Panc1 (cell line): ENCODE measurements around the gene NR2C1. TPM values are rescaled to one million over a fixed set of nuclear protein-coding genes. Genes with fewer than 3 reads are reported as not detected.

Experiments used
- ATAC-seq: fragments of 200-7000 bp; cut with Tn5 transposase; 2 replicates; pipeline ENCODE4 v1.9.1; 2020; ENCODE audit warnings: mild to moderate bottlenecking, moderate library complexity
- BruUV-seq: library from RNA; stranded (reverse); fragments of 400-500 nt; replicated peaks from 2 replicates; lab custom pipeline; 2021; lab: Mats Ljungman, UMichigan
- CTCF ChIA-PET: fragments of 300-600 bp; sonication (Branson Sonifier 250); formaldehyde crosslinking; loops from one replicate; lab custom pipeline; 2022; ENCODE audit warnings: antibody characterized with exemption; lab: Charles Lee
- POLR2A ChIA-PET: fragments of 300-600 bp; sonication (Branson Sonifier 250); formaldehyde crosslinking; loops from one replicate; lab custom pipeline; 2022; ENCODE audit warnings: antibody characterized with exemption; lab: Charles Lee
- DNase-seq: peaks from one replicate; pipeline ENCODE4 v3.0.0-alpha.2; 2010; ENCODE audit warnings: low read depth, low spot score
- H3K27ac ChIP-seq: 2 replicates; pipeline ENCODE4 v1.5.1; 2011; ENCODE audit warnings: mild to moderate bottlenecking, low read length, inconsistent platforms
- H3K27me3 ChIP-seq: fragments of 200-500 bp; sonication (Bioruptor generic); 2 replicates; pipeline ENCODE4 v1.6.0; 2014; ENCODE audit warnings: low read length, inconsistent platforms; ENCODE audit not compliant: control insufficient read depth, insufficient read depth
- H3K36me3 ChIP-seq: fragments of 200-500 bp; sonication (Bioruptor generic); 2 replicates; pipeline ENCODE4 v1.5.1; 2014; ENCODE audit warnings: inconsistent platforms, mild to moderate bottlenecking, low read length, moderate library complexity; ENCODE audit not compliant: control insufficient read depth, insufficient read depth
- H3K4me1 ChIP-seq: 2 replicates; pipeline ENCODE4 v1.5.1; 2011; ENCODE audit warnings: inconsistent platforms, mild to moderate bottlenecking, low read length, moderate library complexity; ENCODE audit not compliant: control insufficient read depth, insufficient read depth
- H3K4me3 ChIP-seq, 2 experiments: 2 replicates each; pipeline ENCODE4 v1.5.1; 2011 to 2012; ENCODE audit warnings: low read depth in 2 of 2, low read length in 2 of 2, mild to moderate bottlenecking in 2 of 2, inconsistent platforms in 1 of 2, moderate library complexity in 1 of 2
- H3K9me3 ChIP-seq: fragments of 200-500 bp; sonication (Bioruptor generic); 2 replicates; pipeline ENCODE4 v1.5.1; 2014; ENCODE audit warnings: low read depth, mild to moderate bottlenecking, inconsistent platforms, low read length, moderate library complexity; ENCODE audit not compliant: control insufficient read depth, insufficient read depth
- POLR2AphosphoS5 ChIP-seq: IDR thresholded peaks from 2 replicates; pipeline ENCODE4 v1.6.1; 2012; ENCODE audit warnings: mild to moderate bottlenecking, low read depth, low read length, moderate library complexity
- SIN3A ChIP-seq: IDR thresholded peaks from 2 replicates; pipeline ENCODE4 v1.6.1; 2012; ENCODE audit warnings: low read depth, mild to moderate bottlenecking, low read length, moderate library complexity, borderline replicate concordance; ENCODE audit not compliant: insufficient read depth
- TCF7L2 ChIP-seq: IDR thresholded peaks from 2 replicates; pipeline ENCODE4 v1.6.1; 2011; ENCODE audit warnings: mild to moderate bottlenecking, low read depth, low read length, inconsistent platforms
- in situ Hi-C: cut with HindIII; loops from 2 replicates; pipeline ENCODE4 v1.10.0; 2016; ENCODE audit warnings: low sequenced_read_pairs, low pct_unique_long_range_greater_than_20kb
- intact Hi-C: fragments of 100-400 bp; cut with micrococcal nuclease; formaldehyde crosslinking; loops from one replicate; pipeline ENCODE4 v1.10.0; 2022; ENCODE audit not compliant: unreplicated experiment
- total RNA-seq: library from RNA; stranded (reverse); gene quantifications from one replicate; pipeline ENCODE4 v1.2.1, GENCODE V29; 2021; ENCODE audit not compliant: unreplicated experiment
- TF ChIP-seq, protein P1 (sequence below): fragments of 450-650 bp; IDR thresholded peaks from 2 replicates; pipeline ENCODE4 v1.5.1; 2017; ENCODE audit warnings: mild to moderate bottlenecking
- TF ChIP-seq, protein P2 (sequence below), 2 experiments: IDR thresholded peaks; 2 replicates each; pipeline ENCODE4 v1.6.1; 2011 to 2012; ENCODE audit warnings: low read depth in 2 of 2, control low read depth in 1 of 2, low read length in 1 of 2, mild to moderate bottlenecking in 1 of 2, moderate library complexity in 1 of 2; ENCODE audit not compliant: insufficient read depth in 1 of 2

NR2C1 gene
- total RNA-seq, 1 experiment from 2014 or later: 84.6 TPM

DNA sequence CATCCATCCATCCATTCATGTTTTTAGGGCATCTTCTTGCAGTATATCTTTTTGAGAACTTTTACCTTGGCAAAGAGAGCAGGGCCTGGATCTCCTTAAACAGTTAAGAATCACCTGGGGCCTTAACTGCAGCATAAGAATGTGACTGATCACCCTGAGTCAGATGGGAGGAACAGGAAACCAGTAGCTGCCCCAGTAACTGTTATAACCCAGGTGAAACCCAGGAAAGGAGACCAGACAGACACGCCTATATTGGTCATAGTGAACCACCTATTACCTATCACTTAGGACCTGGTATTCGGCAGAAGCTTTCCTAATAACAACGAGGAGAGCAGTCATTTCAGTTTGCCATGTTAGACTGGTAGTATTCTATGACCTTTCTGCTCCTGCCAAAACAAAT is 43.4 kb upstream of the NR2C1 start:
- BruUV-seq: no TSS peak
- no peak for DNase-seq
- in situ Hi-C loops (loop anchor here (5.0 kb wide), 1 partner anchor 91 kb away; no protein-coding TSS in a partner anchor), intact Hi-C loops (loop anchor here (2.0 to 10.0 kb wide), 2 partner anchors 220 to 418 kb away; no protein-coding TSS in a partner anchor)
- no peaks in the 10 kb centered on the region; the same call in 1 of the 2 replicates for H3K36me3 ChIP-seq
- ChIA-PET POLR2A (no interaction called here), CTCF (interaction anchor here (1.2 to 1.5 kb wide), 2 partner anchors 101 to 418 kb away, joined by 4 to 10 read pairs; partner anchors contain the start of gene VEZT)
- peaks cover 20% of the 10 kb centered on the region for H3K4me1 ChIP-seq
- no peak for TF ChIP-seq TCF7L2
- peak; percentile 74 for ATAC-seq
- no peaks in the 10 kb centered on the region for H3K27me3 ChIP-seq
- no peaks in the 10 kb centered on the region for H3K9me3 ChIP-seq
- peak overlapping the region; percentile 57 for H3K27ac ChIP-seq
- H3K4me3 ChIP-seq: no peak overlapping the region

DNA sequence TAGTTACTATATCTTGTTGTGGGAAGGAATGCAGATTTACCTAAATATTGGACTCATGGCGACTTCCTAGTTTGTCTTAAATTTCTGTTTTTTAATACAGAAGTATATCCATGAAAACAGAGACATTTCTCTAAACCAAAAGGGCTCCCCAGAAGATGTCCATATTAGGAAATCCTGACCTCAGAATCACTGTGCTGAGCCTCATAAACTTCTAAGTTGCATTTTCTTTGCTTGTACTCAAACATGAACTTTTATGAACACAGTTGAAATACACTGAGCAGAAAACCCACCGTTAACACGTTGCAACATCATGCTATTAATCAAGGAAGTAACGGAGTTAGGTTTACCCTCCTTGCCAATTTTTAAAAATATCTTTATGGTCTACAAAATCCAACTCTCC is 42.9 kb upstream of the NR2C1 start:
- DNase-seq (no peak), ATAC-seq (no peak)
- in situ Hi-C loops: loop anchor here (5.0 kb wide), 1 partner anchor 91 kb away; no protein-coding TSS in a partner anchor
- intact Hi-C loops: loop anchor here (2.0 to 10.0 kb wide), 2 partner anchors 220 to 418 kb away; no protein-coding TSS in a partner anchor
- Histone ChIP-seq H3K36me3 (no peaks in the 10 kb centered on the region; the same call in 1 of the 2 replicates), H3K27ac (peak overlapping the region; percentile 57), H3K4me1 (peaks cover 20% of the 10 kb centered on the region), H3K27me3 (no peaks in the 10 kb centered on the region), H3K4me3 (no peak overlapping the region), H3K9me3 (no peaks in the 10 kb centered on the region)
- CTCF ChIA-PET: interaction anchor here (0.5 to 1.5 kb wide), 2 partner anchors 234 to 418 kb away, joined by 4 to 10 read pairs; no protein-coding TSS in a partner anchor
- no TSS peak for BruUV-seq
- POLR2A ChIA-PET: no interaction called here
- no peak for TF ChIP-seq SIN3A
- TF ChIP-seq, protein P1, sequence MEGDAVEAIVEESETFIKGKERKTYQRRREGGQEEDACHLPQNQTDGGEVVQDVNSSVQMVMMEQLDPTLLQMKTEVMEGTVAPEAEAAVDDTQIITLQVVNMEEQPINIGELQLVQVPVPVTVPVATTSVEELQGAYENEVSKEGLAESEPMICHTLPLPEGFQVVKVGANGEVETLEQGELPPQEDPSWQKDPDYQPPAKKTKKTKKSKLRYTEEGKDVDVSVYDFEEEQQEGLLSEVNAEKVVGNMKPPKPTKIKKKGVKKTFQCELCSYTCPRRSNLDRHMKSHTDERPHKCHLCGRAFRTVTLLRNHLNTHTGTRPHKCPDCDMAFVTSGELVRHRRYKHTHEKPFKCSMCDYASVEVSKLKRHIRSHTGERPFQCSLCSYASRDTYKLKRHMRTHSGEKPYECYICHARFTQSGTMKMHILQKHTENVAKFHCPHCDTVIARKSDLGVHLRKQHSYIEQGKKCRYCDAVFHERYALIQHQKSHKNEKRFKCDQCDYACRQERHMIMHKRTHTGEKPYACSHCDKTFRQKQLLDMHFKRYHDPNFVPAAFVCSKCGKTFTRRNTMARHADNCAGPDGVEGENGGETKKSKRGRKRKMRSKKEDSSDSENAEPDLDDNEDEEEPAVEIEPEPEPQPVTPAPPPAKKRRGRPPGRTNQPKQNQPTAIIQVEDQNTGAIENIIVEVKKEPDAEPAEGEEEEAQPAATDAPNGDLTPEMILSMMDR: no peak
- TF ChIP-seq POLR2AphosphoS5: no peak
- TF ChIP-seq, protein P2, sequence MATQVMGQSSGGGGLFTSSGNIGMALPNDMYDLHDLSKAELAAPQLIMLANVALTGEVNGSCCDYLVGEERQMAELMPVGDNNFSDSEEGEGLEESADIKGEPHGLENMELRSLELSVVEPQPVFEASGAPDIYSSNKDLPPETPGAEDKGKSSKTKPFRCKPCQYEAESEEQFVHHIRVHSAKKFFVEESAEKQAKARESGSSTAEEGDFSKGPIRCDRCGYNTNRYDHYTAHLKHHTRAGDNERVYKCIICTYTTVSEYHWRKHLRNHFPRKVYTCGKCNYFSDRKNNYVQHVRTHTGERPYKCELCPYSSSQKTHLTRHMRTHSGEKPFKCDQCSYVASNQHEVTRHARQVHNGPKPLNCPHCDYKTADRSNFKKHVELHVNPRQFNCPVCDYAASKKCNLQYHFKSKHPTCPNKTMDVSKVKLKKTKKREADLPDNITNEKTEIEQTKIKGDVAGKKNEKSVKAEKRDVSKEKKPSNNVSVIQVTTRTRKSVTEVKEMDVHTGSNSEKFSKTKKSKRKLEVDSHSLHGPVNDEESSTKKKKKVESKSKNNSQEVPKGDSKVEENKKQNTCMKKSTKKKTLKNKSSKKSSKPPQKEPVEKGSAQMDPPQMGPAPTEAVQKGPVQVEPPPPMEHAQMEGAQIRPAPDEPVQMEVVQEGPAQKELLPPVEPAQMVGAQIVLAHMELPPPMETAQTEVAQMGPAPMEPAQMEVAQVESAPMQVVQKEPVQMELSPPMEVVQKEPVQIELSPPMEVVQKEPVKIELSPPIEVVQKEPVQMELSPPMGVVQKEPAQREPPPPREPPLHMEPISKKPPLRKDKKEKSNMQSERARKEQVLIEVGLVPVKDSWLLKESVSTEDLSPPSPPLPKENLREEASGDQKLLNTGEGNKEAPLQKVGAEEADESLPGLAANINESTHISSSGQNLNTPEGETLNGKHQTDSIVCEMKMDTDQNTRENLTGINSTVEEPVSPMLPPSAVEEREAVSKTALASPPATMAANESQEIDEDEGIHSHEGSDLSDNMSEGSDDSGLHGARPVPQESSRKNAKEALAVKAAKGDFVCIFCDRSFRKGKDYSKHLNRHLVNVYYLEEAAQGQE (IDR thresholded peaks at IDR 0.05; ENCODE audit: insufficient read depth in 1 of 2, low read depth in 2 of 2, low read length in 1 of 2): no peak
- no peak for TF ChIP-seq TCF7L2

DNA sequence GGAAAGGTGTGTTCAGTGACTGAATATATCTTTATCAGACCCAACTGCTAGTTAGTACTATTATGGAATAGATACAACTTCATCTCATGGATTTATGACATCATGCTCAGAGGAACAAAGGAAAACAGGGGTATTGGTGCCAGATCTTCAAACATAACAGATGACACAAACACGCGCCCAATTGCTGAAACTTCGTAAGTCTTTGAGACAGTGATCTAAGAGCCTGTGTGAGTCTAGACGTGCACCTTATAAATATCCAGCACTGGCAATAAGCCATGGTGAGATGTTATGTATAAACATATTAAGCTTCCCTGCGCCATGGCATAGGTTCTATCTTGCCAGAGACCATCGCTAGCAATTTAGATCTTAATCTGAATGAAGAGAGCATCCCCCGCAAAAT is 42.2 kb upstream of the NR2C1 start:
- ChIA-PET POLR2A (no interaction called here), CTCF (interaction anchor here (0.5 kb wide), 1 partner anchor 235 kb away, joined by 4 read pairs; no protein-coding TSS in a partner anchor)
- DNase-seq (no peak), ATAC-seq (no peak)
- no peaks in the 10 kb centered on the region for H3K27me3 ChIP-seq
- no peak for TF ChIP-seq POLR2AphosphoS5
- TF ChIP-seq, protein P2 (IDR thresholded peaks at IDR 0.05; ENCODE audit: insufficient read depth in 1 of 2, low read depth in 2 of 2, low read length in 1 of 2): no peak
- TF ChIP-seq SIN3A: no peak
- TF ChIP-seq, protein P1: no peak
- no peak for TF ChIP-seq TCF7L2
- no TSS peak for BruUV-seq
- in situ Hi-C loops (loop anchor here (5.0 kb wide), 1 partner anchor 92 kb away; no protein-coding TSS in a partner anchor), intact Hi-C loops (loop anchor here (2.0 to 10.0 kb wide), 2 partner anchors 221 to 419 kb away; no protein-coding TSS in a partner anchor)
- H3K4me1 ChIP-seq: peaks cover 20% of the 10 kb centered on the region
- no peaks in the 10 kb centered on the region; the same call in 1 of the 2 replicates for H3K36me3 ChIP-seq
- no peak overlapping the region for H3K27ac ChIP-seq
- no peak overlapping the region for H3K4me3 ChIP-seq
- no peaks in the 10 kb centered on the region for H3K9me3 ChIP-seq
